ENCODE data around the gene SRRM4.

SRRM4 gene

GRCh38 chr12:119171691-119172425 lies 190.5 kb downstream of the SRRM4 start:
- DNase-seq = no peak

- DNase-seq = no peak
Observed at GRCh38 chr12:119175081-119175480, 193.7 kb downstream of the SRRM4 start.

DNA sequence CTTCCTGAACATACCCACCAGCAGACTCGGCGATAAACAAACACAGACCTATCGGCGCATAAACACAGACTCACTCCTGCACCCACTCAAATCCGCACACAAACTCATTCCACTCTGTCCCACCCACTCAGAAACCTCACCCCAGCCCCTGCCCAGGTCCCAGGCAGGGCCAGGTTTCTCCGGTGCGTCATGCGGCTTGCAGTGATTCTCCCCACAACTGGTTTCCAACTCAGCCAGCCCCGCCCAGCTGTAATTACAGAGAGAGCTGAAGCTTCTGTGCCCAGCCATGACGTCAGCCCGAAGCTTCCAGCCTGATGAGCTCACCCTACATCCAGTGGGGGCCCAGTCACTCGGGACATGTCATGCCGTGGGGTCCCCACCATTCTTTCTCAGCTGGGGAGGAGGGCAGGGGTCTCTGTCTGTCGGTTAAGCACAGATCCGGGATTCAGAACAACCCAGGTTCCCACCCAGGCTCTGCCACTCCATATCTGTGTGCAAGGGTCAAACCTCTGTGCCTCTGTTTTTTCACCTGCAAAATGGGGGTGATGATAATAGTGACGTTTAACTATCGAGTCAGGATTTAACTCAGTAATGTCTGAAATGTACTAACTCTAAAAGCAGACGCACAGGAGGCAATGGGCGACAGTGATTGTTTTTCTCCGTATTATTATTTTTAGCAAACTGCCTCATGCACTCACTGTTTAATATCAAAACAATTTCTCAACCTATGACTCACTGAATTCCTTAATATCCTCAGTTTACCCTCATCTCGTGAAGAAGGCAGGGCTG lies 195.1 kb downstream of the SRRM4 start:
- DNase-seq = no peak

- DNase-seq = no peak
Observed at GRCh38 chr12:119177056-119177325, 195.7 kb downstream of the SRRM4 start.

DNA sequence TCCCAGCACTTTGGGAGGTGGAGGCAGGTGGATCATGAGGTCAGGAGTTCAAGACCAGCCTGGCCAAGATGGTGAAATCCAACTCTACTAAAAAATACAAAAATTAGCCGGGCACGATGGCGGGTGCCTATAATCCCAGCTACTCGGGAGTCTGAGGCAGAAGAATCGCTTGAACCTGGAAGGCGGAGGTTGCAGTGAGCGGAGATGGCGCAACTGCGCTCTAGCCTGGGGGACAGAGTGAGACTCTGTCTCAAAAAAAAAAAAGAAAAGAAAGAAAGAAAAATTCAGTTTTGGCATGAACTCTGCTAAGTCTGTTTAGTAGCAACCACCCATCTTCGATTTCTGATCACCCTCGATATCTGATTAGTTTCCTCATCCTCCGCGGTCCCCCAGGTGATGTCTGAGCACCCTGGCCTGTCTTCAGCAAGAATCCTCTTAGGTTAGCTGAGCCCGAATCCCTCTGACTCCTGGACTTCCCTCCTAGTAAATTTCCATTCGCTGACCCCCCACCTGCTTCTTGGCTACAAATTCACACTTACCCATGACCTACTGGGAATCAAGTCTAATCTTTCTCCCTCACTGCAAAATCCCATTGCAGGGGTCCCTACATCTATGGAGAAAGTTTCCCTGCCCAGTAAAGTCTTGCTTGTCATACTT lies 196.5 kb downstream of the SRRM4 start:
- DNase-seq = no peak

- no peak for DNase-seq
Observed at GRCh38 chr12:119178544-119179334, 197.4 kb downstream of the SRRM4 start, which contains the start of gene HSPB8. TSS of gene HSPB8 (plus strand) at chr12:119178931. CDS start at chr12:119179313, 382 bp downstream.

DNA sequence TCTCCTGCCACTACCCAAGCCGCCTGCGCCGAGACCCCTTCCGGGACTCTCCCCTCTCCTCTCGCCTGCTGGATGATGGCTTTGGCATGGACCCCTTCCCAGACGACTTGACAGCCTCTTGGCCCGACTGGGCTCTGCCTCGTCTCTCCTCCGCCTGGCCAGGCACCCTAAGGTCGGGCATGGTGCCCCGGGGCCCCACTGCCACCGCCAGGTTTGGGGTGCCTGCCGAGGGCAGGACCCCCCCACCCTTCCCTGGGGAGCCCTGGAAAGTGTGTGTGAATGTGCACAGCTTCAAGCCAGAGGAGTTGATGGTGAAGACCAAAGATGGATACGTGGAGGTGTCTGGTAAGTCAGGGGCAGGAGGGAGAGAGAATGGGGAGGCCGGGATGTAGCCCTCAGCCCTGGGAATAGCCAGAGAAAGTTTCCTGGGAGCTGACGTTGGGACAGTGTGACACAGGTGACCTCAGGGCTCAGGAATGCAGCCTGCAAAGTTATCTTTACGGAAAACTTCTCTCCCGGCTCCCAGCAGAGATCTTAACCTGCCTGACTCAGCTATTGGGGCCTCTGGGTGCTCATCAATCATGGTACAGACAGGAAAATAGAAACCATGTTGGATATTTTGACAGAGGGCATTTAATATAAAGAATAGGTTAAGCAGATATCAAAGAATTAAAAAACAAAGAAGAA lies 198.1 kb downstream of the SRRM4 start:
- DNase-seq = no peak

DNA sequence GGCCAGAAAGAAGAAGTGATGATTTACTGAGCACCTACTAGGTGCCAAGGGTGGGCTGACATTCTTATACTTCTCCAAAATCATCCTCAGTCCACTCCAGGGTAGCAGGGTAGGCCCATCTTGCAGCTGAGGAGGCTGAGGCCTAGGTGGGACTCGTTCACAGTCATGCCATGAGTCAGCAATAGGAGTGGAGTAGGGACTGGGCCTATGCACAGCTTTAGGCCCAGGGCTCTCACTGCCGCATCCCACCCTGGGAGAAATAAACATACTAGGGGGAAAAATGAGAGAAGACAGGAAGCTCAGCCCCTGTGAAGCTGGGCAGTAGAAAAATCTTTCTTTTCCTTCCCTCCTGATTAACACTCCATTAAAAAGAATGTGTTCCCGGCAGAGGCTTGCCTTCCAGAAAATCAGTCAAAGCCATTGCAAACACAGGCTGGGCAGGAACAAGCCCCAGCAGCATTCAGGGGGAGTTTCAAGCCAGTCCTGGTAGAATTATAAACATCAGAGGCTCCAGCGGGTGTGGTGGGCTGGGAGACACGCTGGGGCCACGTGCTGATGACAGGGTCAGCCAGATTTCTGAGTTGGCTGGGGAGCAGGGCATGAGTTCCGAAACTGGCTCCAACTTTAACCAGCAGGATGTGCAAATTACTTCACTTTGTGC lies 199.2 kb downstream of the SRRM4 start:
- no peak for DNase-seq

GRCh38 chr12:119181202-119181601 lies 199.9 kb downstream of the SRRM4 start:
- DNase-seq = no peak

GRCh38 chr12:119181944-119182343 lies 200.6 kb downstream of the SRRM4 start:
- DNase-seq = no peak

GRCh38 chr12:119182701-119183493 lies 201.6 kb downstream of the SRRM4 start:
- no peak for DNase-seq

- no peak for DNase-seq
Observed at GRCh38 chr12:119183942-119184695, 202.8 kb downstream of the SRRM4 start.

DNA sequence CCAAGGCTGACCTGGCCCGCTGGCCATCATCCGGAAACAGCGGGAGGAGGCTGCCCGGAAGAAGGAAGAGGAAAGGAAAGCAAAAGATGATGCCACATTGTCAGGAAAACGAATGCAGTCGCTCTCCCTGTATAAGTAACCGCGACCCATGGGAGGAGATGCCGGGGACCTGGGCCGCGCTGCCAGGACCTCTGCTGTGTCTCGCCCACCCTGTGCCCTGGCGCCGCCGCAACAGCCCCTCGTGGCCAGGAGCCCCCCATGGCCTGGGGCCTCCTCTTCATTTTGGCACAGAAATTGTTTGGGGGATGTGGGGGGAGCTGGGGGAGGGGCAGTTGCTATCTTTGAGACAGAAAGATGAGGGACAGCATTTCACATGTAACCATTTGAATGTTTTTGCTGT lies 213.9 kb downstream of the SRRM4 start:
- no peak for DNase-seq

DNA sequence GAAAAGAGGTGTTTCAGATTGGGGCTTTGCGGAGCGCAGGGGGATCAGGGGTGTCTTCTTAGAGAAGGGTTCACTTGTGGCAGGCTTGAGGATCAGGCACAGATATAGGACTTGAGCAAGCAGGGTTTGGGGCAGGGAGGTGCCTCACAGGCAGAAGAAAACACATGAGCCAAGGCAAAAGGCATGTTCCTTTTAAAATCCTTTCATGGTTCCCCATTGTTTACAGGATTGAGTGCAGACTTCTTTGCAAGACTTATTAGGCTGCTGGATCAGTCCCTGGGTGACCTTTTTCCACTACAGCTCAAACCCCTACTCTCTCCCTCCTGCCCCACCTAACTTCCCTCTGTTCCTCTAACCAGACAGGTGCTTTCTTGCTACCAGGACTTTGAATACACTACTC lies 217.1 kb downstream of the SRRM4 start:
- DNase-seq = no peak

- DNase-seq = no peak
Observed at GRCh38 chr12:119200601-119201000, 219.3 kb downstream of the SRRM4 start.

DNA sequence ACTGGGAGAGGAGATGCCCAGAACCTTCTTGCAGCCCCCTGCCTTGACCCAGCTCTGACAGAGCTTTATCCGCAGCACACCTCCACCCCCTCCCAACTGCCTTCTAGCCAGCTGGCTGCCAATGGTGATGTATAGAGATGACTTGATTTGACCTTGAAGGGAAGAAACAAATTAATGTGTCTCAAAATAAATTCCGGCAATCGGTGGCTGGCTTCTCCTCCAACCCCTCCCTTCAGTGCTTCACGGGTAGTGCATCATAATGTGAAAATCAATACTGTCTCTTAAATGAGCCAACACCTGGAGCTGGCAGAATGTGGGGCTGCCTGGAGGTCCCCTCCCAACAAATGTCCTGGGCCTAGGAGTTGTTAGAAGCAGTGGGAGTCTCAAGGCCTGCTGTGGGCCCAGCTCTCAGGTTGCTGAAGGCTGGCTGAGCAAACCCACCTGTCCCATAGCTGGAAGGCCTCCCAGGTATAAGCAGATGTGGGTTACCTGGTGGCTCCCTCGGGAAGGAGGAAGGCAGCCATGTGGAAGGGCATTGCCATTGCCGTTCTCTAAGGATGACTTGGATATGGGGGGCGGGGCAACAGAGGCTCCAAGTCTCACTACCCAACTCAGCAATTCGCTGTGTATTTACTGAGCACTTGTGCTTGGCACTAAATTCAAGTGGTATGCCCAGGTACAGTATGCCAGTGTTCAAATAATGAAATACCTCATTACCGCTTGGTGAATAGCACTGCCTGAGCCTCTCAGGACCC lies 220.6 kb downstream of the SRRM4 start:
- DNase-seq = no peak

- DNase-seq = no peak
Observed at GRCh38 chr12:119202544-119202943, 221.2 kb downstream of the SRRM4 start.

DNA sequence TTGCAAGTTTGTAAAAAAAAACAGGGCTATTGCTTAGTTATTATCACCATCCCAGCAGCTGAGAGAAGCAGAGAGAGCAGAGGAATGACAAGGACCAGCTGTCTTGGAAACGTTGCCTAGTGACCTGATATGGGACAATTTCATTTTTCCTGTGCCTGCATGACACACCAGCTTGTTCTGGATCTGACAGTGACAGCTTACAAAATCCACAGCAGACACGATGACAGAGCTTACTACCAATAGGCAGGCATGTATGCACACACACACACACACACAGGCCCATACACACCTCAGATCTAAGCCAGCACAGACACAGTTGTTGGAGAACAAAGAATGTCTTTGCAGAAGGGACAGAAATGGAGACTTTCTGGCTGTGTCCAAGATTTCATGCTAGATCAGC lies 222.8 kb downstream of the SRRM4 start:
- DNase-seq = no peak

- no peak for DNase-seq
Observed at GRCh38 chr12:119204671-119205285, 223.4 kb downstream of the SRRM4 start.
